Adrenal gland (tissue), 5 donors: ENCODE data around the gene PKMYT1.

Source experiments
- CTCF ChIP-seq, 6 experiments: fragments of 450-650 bp in 4 of 6; fragments of 200-600 bp in 2 of 6; sonication (generic) in 1 of 6; IDR thresholded peaks; 1 replicate in 5 of 6; 2 replicates in 1 of 6; pipeline versions ENCODE4 v1.5.1 to v1.8.0; 2016 to 2021; ENCODE audit warnings: antibody characterized with exemption in 6 of 6, mild to moderate bottlenecking in 2 of 6, moderate library complexity in 1 of 6
- POLR2A ChIP-seq, 2 donors: fragments of 450-650 bp; IDR thresholded peaks; one replicate each; pipeline ENCODE4 v1.6.1; 2017; ENCODE audit warnings: antibody characterized with exemption in 2 of 2, mild to moderate bottlenecking in 2 of 2, moderate library complexity in 1 of 2
- donor health status: DM: no; HTN: no; CAD: no.

GRCh38 chr16:2992383-2993081 lies 12.3 kb upstream of the PKMYT1 start:
- TF ChIP-seq CTCF (IDR thresholded peaks at IDR 0.05) (no peak), POLR2A (IDR thresholded peaks at IDR 0.05) (no peak)
